HuH-7.5 (cell line): ENCODE results near the gene HIC1.

ENCODE experiments used
- DNase-seq: peaks from one replicate; pipeline ENCODE4 v3.0.0; 2011; ENCODE audit warnings: low spot score

The HIC1 gene

DNA sequence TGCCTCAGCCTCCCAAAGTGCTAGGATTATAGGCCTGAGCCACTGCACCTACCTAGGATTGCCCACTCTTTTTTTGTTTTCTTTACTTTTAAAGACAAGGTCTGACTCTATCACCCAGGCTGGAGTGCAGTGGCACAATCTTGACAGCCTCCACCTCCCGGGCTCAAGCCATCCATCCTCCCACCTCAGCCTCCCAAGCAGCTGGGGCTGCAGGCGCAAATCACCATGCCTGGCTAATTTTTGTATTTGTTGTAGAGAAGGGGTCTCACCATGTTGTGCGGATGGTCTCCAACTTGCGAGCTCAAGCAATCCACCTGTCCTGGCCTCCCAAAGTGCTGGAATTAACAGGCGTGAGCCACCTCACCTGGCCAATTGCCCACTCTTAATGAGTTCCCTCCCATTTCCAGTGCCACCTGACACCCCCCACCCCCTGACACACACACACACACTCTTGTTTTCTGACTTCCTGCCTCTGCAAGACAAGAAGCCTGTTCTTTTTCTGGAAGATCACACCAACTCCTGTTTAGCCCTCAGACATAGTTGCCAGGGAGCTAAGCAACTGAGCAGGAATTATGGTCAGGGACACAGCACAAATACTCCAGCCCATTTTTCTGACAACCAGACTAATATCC lies 10.5 kb upstream of the HIC1 start:
- DNase-seq: no peak

DNA sequence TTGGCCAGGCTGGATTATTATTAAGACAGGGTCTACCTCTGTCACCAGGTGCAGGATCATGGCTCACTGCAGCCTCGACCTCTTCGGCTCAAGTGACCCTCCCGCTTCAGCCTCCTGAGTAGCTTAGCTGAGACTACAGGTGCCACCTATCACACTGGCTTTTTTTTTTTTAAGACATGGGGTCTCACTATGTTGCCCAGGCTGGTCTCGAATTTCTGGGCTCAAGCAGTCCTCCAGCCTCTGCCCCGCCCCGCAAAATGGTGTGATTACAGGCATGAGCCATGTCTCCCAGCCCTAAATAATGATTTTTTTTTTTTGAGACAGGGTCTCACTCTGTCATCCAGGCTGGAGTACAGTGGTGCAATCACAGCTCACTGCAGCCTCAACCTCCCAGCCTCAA lies 7.3 kb upstream of the HIC1 start:
- DNase-seq: no peak

DNA sequence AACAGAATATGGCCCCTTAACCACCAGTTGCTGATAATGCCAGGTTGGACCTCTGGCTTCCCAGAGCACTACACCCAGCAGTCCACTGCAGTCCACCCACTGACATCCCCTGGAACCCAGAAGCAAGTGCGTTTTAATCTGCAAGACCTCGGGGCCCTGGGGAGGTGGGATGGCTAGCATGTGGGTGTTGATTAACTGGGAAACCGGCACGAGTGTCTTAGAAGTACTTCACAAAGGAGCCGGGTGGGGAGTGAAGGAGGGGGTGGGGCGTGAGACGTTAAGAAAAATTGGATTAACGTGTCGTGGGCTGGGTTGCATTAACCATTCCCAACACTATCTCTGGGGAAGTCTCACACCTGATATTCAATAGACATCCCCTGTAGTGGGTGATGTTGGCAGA lies 6.1 kb upstream of the HIC1 start:
- DNase-seq: no peak

DNA sequence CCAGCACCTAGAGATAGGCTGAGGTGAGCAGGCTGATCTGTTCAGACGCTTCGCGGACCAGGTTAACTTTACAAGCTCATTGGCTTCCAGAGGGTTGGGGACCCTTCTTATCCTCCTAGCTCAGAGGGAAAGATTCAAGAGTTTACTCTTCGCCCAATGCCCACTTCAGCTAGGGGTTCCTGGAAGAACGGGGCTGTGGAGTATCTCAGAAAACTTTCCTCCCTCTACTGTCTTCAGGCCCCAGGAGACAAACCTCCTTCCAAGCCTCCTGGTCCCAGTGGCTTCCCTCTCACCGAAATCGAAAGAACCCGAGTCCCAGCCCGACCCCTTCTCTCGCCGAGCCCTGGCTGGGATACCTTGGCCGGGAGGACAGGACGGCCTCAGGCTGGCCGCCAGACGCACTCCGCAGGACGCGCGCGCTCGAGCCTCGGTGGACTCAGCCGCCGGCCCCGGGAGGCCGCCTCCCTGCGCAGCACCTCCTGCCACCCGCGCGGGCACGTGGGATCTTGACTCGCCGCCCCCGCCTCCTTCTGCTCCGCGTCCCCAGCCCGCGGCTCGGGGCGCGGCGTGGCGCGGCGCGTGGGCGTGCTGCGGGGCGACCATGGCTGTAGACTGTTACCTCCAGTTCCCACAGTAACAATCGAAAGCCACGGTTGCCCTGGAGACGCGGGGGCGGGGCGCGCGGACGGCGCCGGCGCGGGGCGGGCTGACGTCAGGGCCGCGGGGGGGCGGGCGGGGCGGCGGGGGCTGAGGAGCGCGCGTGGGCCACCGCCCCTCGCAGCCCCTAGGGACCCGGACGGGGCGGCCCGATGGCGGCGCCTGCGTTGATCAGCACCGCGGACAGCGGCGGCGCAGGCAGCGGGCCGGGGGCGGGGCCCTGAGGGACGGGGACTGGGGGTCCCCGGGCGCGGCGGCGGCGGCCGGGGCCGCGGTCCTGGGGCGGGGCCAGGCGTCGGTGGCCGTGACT lies 5.3 kb upstream of the HIC1 start:
- peak; percentile 63 for DNase-seq

DNA sequence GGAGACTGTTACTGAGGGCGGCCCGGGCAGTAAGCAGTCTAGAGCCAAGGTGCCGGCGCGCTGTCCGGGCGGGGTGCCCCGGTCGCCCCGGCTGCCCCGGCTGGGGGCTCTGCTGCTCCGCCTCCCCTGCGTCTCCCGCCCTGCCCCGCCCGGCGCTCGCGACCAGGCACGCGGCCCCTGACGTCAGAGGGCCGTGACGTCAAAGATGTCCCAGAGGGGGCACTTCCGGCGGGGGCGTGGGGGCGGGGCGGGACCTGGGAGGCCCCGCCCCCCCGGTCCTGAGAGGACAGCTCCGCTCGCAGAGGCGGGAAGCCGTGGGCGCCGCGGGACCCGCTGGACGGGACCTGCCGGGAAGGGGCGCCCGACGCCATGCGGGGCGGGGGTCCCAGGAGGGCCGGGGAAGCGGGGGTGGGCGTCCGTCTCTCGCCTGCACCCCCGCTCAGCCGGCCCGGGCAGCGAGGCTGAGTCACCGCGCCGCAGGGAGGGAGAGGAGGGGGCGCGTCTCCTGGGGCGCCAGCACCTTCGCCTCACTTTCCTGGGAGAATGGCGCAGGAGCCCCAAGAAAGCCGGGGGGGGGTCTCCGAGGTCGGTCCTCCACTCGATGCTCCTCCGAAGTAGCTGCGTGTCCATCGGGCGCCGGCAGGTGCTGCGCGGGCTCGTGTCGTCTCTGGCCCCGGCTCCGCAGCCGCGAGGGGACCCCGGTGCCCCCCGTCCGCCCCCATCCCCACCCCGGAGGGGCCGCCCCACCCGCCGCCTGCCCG lies 4.4 kb upstream of the HIC1 start:
- no peak for DNase-seq

DNA sequence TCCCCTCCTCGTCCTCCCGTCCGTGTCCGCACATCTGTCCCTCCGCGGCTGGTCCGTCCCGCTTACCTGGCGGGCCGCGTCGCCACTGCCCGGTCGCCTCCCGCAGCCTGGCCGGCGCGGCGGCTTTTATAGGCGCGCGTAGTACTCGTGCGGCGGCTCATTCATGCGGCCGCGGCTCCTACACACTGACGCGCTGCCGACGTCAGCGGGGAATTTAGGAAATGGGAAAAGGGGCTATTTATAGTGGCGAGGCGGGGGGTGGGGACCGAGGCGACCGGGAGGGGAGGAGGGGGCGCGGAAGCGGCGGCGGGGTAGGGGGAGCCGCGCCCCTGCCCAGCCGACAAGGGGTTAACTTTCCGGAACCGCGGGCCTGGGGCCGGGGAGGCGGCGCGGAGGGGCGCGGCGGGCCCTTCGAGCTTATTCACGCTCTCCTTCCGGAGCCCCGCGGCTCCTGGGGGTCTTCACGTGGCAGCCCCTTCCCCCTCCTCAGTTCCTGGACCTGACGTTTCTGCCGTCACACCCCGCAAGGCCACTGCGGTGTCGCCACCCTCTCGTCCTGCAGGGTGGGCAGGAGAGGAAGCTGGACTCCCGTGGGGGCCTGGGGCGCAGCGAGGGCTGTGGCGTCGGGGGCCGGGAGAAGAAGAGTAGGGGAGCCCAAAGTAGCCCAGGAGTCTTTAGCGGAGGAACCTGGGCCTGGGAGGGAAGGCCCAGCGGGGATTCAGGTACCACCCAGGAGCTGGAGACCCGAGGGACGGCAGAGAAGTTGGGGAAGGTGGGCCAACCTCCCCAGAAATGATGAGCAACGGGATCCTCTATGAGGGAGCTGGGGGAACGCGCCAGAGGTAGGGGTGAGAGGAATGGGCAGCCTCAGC lies 3.6 kb upstream of the HIC1 start:
- no peak for DNase-seq

DNA sequence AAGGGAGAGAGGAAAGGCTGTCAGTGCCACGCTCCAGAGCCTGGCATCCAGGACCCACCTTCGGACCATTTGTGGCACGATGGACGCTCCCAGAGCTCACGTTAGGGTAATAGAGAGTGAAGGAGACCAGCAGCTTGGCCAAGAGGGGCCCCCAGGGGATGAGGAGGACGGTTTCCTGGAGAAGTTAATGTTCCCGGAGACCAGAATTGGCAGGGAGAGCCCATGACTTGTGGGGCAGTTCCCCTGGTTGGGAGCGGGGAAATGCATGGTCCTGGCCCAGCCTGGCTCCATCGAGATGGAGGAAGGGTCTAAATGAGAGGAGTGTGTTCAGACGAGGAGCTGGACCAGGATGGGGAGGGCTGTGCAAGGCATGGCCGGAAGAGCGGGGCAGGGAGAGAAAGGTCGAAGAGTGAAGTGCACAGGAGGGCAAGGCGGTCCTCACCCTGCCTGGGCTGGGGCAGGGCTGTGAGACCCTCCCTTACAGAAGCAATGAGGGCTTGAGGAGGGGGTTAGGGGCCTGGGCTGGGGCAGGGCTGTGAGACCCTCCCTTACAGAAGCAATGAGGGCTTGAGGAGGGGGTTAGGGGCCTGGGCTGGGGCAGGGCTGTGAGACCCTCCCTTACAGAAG lies 2.9 kb upstream of the HIC1 start:
- no peak for DNase-seq

DNA sequence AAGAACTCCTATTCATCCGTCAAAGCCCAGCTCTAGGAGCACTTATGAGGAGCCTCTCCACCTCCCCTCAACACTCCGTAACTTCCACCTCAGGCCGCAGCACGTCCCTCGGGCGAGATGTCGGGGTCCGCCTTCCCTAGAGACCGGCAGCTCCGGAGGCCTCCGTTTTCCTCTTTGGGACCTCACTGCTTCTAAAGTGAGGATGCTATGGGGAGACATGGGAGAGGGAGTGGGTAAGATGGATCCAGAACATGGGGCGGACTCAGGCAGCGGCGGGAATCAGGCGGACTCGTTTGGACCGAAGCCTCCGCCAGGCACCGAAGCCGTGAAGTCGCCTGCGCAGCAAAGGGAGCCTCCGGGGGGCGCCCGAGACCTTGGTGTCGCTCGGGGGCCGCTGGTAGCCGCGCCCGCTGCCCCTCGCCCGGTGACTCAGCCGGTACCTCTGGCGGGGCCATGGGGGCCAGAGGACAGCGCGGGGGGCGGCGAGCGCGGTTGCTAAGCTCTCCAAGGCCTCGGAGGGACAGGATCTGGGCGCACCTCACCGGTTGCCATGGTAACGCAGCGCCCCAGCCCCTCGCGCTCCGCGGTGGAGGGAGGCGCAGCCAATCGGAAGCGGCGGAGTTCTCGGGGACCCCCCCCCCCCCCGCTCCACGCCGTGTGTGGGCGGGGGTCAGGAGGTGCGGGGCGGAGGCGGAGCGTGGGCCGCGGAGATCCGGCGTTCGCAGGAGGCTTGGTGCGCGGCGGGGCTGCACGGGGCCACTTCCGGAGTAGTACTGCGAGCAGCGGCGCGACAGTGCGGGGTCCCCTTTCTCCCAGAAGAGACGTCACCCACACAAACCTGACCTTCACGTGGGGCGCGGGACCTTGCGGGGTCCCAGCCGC lies 1.3 kb upstream of the HIC1 start:
- DNase-seq: peak; percentile 67

DNA sequence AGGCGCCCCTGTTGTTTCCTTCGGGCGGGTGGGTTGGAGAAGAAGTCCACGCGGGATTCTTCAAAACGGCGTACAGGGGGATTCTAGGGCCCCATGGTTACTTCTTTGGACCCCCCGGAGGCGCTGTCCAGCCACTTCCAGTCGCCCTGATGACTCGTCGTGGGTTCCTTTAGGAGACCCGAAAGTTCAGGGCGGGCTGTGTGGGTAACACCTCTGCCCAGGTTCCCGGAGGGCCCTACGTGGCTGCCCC lies 716 bp upstream of the HIC1 start:
- DNase-seq: no peak

DNA sequence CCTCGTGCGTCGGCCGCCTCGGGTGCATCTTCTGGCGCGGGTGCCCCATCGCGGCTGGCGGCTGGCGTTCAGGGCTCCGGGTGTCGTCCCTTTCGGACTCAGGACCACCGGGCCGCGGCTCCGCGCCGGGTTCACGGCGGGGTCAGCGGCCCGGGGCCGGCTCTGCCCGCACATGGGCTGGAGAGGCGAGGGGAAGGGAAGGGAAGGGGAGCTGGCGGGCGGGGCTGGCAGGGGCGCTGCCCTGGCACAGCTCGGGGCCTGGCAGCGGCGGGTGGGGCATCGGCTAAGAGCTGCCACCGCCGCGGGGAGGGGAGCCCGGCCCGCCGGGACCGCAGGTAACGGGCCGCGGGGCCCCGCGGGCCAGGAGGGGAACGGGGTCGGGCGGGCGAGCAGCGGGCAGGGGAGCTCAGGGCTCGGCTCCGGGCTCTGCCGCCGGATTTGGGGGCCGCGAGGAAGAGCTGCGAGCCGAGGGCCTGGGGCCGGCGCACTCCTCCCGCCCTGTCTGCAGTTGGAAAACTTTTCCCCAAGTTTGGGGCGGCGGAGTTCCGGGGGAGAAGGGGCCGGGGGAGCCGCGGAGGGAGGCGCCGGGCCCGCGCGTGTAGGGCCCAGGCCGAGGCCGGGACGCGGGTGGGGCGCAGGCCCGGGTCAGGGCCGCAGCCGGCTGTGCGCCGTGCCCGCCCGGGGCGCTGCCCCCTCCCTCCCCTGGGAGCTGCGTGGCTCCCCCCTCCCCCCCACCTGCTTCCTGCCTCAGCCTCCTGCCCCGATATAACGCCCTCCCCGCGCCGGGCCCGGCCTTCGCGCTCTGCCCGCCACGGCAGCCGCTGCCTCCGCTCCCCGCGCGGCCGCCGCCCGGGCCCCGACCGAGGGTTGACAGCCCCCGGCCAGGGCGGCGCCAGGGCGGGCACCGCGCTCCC lies 646 bp downstream of the HIC1 start:
- DNase-seq: no peak

DNA sequence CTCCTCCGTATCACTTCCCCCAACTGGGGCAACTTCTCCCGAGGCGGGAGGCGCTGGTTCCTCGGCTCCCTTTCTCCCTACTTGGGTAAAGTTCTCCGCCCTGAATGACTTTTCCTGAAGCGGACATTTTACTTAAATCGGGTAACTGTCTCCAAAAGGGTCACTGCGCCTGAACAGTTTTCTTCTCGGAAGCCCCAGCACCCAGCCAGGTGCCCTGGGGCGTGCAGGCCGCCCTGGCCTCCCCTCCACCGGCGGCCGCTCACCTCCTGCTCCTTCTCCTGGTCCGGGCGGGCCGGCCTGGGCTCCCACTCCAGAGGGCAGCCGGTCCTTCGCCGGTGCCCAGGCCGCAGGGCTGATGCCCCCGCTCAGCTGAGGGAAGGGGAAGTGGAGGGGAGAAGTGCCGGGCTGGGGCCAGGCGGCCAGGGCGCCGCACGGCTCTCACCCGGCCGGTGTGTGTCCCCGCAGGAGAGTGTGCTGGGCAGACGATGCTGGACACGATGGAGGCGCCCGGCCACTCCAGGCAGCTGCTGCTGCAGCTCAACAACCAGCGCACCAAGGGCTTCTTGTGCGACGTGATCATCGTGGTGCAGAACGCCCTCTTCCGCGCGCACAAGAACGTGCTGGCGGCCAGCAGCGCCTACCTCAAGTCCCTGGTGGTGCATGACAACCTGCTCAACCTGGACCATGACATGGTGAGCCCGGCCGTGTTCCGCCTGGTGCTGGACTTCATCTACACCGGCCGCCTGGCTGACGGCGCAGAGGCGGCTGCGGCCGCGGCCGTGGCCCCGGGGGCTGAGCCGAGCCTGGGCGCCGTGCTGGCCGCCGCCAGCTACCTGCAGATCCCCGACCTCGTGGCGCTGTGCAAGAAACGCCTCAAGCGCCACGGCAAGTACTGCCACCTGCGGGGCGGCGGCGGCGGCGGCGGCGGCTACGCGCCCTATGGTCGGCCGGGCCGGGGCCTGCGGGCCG lies 1.6 kb downstream of the HIC1 start:
- DNase-seq: peak; percentile 91

DNA sequence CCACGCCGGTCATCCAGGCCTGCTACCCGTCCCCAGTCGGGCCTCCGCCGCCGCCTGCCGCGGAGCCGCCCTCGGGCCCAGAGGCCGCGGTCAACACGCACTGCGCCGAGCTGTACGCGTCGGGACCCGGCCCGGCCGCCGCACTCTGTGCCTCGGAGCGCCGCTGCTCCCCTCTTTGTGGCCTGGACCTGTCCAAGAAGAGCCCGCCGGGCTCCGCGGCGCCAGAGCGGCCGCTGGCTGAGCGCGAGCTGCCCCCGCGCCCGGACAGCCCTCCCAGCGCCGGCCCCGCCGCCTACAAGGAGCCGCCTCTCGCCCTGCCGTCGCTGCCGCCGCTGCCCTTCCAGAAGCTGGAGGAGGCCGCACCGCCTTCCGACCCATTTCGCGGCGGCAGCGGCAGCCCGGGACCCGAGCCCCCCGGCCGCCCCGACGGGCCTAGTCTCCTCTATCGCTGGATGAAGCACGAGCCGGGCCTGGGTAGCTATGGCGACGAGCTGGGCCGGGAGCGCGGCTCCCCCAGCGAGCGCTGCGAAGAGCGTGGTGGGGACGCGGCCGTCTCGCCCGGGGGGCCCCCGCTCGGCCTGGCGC lies 2.4 kb downstream of the HIC1 start:
- DNase-seq: no peak

DNA sequence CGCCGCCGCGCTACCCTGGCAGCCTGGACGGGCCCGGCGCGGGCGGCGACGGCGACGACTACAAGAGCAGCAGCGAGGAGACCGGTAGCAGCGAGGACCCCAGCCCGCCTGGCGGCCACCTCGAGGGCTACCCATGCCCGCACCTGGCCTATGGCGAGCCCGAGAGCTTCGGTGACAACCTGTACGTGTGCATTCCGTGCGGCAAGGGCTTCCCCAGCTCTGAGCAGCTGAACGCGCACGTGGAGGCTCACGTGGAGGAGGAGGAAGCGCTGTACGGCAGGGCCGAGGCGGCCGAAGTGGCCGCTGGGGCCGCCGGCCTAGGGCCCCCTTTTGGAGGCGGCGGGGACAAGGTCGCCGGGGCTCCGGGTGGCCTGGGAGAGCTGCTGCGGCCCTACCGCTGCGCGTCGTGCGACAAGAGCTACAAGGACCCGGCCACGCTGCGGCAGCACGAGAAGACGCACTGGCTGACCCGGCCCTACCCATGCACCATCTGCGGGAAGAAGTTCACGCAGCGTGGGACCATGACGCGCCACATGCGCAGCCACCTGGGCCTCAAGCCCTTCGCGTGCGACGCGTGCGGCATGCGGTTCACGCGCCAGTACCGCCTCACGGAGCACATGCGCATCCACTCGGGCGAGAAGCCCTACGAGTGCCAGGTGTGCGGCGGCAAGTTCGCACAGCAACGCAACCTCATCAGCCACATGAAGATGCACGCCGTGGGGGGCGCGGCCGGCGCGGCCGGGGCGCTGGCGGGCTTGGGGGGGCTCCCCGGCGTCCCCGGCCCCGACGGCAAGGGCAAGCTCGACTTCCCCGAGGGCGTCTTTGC lies 3.1 kb downstream of the HIC1 start:
- no peak for DNase-seq

DNA sequence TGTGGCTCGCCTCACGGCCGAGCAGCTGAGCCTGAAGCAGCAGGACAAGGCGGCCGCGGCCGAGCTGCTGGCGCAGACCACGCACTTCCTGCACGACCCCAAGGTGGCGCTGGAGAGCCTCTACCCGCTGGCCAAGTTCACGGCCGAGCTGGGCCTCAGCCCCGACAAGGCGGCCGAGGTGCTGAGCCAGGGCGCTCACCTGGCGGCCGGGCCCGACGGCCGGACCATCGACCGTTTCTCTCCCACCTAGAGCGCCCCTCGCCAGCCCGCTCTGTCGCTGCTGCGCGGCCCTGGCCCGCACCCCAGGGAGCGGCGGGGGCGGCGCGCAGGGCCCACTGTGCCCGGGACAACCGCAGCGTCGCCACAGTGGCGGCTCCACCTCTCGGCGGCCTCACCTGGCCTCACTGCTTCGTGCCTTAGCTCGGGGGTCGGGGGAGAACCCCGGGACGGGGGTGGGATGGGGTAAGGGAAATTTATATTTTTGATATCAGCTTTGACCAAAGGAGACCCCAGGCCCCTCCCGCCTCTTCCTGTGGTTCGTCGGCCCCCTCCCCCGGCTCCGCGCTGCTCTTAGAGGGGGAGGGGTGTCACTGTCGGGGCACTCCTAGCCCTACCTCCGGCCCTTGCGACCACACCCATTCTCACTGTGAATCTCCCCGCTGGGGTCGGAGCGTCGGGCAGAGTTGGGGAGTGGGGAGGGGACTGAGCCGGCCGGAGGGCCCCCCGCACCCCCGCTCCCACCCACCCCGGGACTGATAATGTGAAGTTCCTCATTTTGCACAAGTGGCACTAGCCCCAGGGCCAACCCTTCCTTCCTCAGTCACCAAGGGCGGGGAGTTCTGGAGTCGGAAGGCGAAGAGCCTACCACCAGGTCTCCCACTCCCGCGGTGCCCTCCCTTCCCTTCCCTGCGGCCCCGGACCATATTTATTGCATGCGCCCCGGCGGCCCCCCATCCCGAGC lies 4.0 kb downstream of the HIC1 start:
- peak; percentile 74 for DNase-seq

DNA sequence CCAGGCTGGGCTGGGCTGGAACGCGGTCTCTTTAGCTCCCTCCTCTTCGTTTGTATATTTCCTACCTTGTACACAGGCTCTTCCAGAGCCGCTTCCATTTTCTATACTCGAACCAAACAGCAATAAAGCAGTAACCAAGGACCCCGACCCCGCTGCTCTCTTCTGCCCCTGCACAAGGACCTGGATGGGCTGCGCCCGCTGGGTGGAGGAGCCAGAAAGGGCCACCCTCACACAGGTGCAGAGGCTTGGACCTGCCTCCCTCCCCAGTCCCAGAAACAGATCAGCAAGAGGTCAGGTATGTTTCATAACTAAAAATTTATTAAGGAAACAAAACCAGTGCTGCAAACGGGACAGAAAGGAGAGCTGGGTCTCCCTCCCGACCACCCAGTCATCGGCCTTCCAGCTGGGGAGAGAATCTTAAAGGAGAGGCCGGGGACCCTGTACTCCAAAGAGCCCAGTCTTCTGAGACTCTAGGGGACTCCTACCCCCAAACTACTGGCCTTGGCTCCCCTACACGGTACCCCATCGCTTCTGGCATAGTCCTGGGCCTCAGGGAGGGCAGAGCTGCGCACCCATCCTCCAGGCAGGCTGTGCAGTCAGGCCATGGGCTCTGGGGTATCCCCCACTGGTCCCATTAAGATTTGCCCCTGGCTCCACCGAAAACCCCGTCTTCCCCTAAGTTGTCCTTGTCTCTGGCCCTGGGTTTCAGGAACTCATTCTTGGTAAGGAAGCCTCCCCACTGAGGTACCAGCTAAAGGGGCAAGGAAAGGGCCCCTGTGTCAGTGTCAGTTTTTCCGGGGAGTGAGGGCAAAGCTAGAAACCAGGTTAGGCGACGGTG lies 4.9 kb downstream of the HIC1 start:
- no peak for DNase-seq
